Liver (tissue), 3 donors: ENCODE measurements around the gene USP2.

Experiments used
- CTCF ChIP-seq: fragments of 150-350 bp; IDR thresholded peaks from 2 replicates; pipeline ENCODE4 v1.5.1; 2017; ENCODE audit warnings: improper control_type of control experiment, low read depth, low read length; ENCODE audit not compliant: missing input control
- EGR1 ChIP-seq, 2 donors: IDR thresholded peaks; 2 replicates each; pipeline ENCODE4 v1.6.1; 2016 to 2018; ENCODE audit warnings: antibody characterized with exemption in 2 of 2, low read depth in 2 of 2
- FOXA1 ChIP-seq: IDR thresholded peaks from 2 replicates; pipeline ENCODE4 v1.6.1; 2016; ENCODE audit warnings: antibody characterized with exemption
- FOXA2 ChIP-seq: IDR thresholded peaks from 2 replicates; pipeline ENCODE4 v1.6.1; 2016; ENCODE audit warnings: antibody characterized with exemption
- GABPA ChIP-seq, 2 donors: IDR thresholded peaks in 1 of 2; conservative IDR thresholded peaks in 1 of 2; 2 replicates each; pipeline ENCODE4 v1.6.1; 2016; ENCODE audit warnings: antibody characterized with exemption in 2 of 2, mild to moderate bottlenecking in 1 of 2, moderate library complexity in 1 of 2
- HNF4A ChIP-seq, 2 donors: conservative IDR thresholded peaks; 2 replicates each; pipeline ENCODE4 v1.6.1; 2016; ENCODE audit warnings: antibody characterized with exemption in 2 of 2, mild to moderate bottlenecking in 2 of 2
- JUND ChIP-seq, 2 donors: IDR thresholded peaks; 2 replicates each; pipeline ENCODE4 v1.6.1; 2016; ENCODE audit warnings: antibody characterized with exemption in 2 of 2
- MAX ChIP-seq: IDR thresholded peaks from 2 replicates; pipeline ENCODE4 v1.6.1; 2016; ENCODE audit warnings: antibody characterized with exemption
- RAD21 ChIP-seq, 2 donors: IDR thresholded peaks; 2 replicates each; pipeline ENCODE4 v1.6.1; 2016; ENCODE audit warnings: antibody characterized with exemption in 2 of 2, mild to moderate bottlenecking in 2 of 2
- REST ChIP-seq: IDR thresholded peaks from 2 replicates; pipeline ENCODE4 v1.6.1; 2016; ENCODE audit warnings: antibody characterized with exemption, mild to moderate bottlenecking
- RXRA ChIP-seq, 2 donors: IDR thresholded peaks; 2 replicates each; pipeline ENCODE4 v1.6.1; 2017 to 2018; ENCODE audit warnings: antibody characterized with exemption in 2 of 2, mild to moderate bottlenecking in 1 of 2
- SP1 ChIP-seq: IDR thresholded peaks from 2 replicates; pipeline ENCODE4 v1.6.1; 2018; ENCODE audit warnings: antibody characterized with exemption, mild to moderate bottlenecking
- TAF1 ChIP-seq: conservative IDR thresholded peaks from 2 replicates; pipeline ENCODE4 v1.6.1; 2016; ENCODE audit warnings: antibody characterized with exemption, mild to moderate bottlenecking
- YY1 ChIP-seq: IDR thresholded peaks from 2 replicates; pipeline ENCODE4 v1.6.1; 2016; ENCODE audit warnings: antibody characterized with exemption, mild to moderate bottlenecking
- donor health status: healthy.
- donor health status: healthy.

- TF ChIP-seq CTCF (no peak), EGR1 (IDR thresholded peaks at IDR 0.05; ENCODE audit: low read depth in 2 of 2) (no peak), YY1 (no peak), SP1 (no peak), TAF1 (no peak), RXRA (IDR thresholded peaks at IDR 0.05) (no peak), RAD21 (IDR thresholded peaks at IDR 0.05) (no peak), GABPA (IDR thresholded peaks at IDR 0.05 in 1 of 2, conservative IDR thresholded peaks at IDR 0.05 in 1 of 2) (no peak), JUND (IDR thresholded peaks at IDR 0.05) (no peak), REST (no peak), FOXA2 (no peak), MAX (no peak), HNF4A (conservative IDR thresholded peaks at IDR 0.05) (no peak), FOXA1 (no peak)
These were observed 2.5 kb downstream of the USP2 start for GRCh38 chr11:119378851-119379465.
